ENCODE results near the gene EIPR1. TPM values are rescaled to one million over a fixed set of nuclear protein-coding genes. Genes with fewer than 3 reads are reported as not detected.

The EIPR1 gene
- total RNA-seq, 1 experiment from 2014 or later = 27.8 TPM

GRCh38 chr2:3388412-3388738 is 10.8 kb upstream of the EIPR1 start:
- H3K79me2 ChIP-seq (ENCODE audit: insufficient read depth, low read length) = no peaks in the 10 kb centered on the region; the same call in 1 of the 2 replicates
- H3K18ac ChIP-seq (ENCODE audit: insufficient read length, low read depth, low read length) = no peak overlapping the region
- no peak overlapping the region for H2AFZ ChIP-seq (ENCODE audit: low read length)
- H3K4ac ChIP-seq (ENCODE audit: low read depth, low read length) = no peak overlapping the region
- H3T11ph ChIP-seq (ENCODE audit: low read length) = no peak overlapping the region
- no peak overlapping the region for H3K4me3 Mint-ChIP-seq
- H4K91ac ChIP-seq (ENCODE audit: insufficient read length, low read depth, low read length) = no peak overlapping the region
- no peaks in the 10 kb centered on the region for H3K27me3 ChIP-seq (ENCODE audit: insufficient read depth, low read length)
- H2BK120ac ChIP-seq (ENCODE audit: low read depth, low read length, poor library complexity, severe bottlenecking) = no peak overlapping the region
- no peak overlapping the region for H2BK12ac ChIP-seq (ENCODE audit: insufficient read length, low read depth, low read length)
- H3K79me1 ChIP-seq (ENCODE audit: insufficient read depth, low read depth, low read length, poor library complexity, severe bottlenecking) = peaks cover 2% of the 10 kb centered on the region
- no peaks in the 10 kb centered on the region for H3K23me2 ChIP-seq (ENCODE audit: insufficient read length, low read depth, low read length, poor library complexity, severe bottlenecking)
- no peak overlapping the region for H2AK5ac ChIP-seq (ENCODE audit: insufficient read length, low read length)
- DNase-seq = no peak
- H3K9me3 ChIP-seq (ENCODE audit: control insufficient read depth, low read depth, low read length) = no peaks in the 10 kb centered on the region
- no peak overlapping the region for H2BK20ac ChIP-seq (ENCODE audit: low read depth, low read length, poor library complexity, severe bottlenecking)
- no peak overlapping the region for H4K5ac ChIP-seq (ENCODE audit: insufficient read length, low read depth, low read length)
- no peak overlapping the region for H3K23ac ChIP-seq (ENCODE audit: insufficient read length, low read depth, low read length)
- TF ChIP-seq CTCF (conservative IDR thresholded peaks at IDR 0.05) = no peak
- H3K4me1 Mint-ChIP-seq = no peaks in the 10 kb centered on the region
- no peak overlapping the region for H2BK5ac ChIP-seq (ENCODE audit: insufficient read length, low read length)
- no peaks in the 10 kb centered on the region for H3K27me3 Mint-ChIP-seq (ENCODE audit: low read depth)
- no peaks in the 10 kb centered on the region for H3K9me3 Mint-ChIP-seq
- H3K27ac ChIP-seq (ENCODE audit: insufficient read length, low read depth, low read length) = no peak overlapping the region
- no peak overlapping the region for H3K4me2 ChIP-seq (ENCODE audit: insufficient read depth, insufficient read length, low read length)
- no peak overlapping the region for H2BK15ac ChIP-seq (ENCODE audit: low read depth, low read length)
- H4K20me1 ChIP-seq (ENCODE audit: control insufficient read depth, insufficient read depth, insufficient read length) = no peaks in the 10 kb centered on the region
- H3K36me3 Mint-ChIP-seq (ENCODE audit: insufficient read depth in 1 of 3, low read depth in 3 of 3) = peaks cover 23 to 41% (median 40%) of the 10 kb centered on the region in 3 experiments
- H3K4me1 ChIP-seq (ENCODE audit: insufficient read depth, low read length) = no peaks in the 10 kb centered on the region
- no peak overlapping the region for H3K14ac ChIP-seq (ENCODE audit: insufficient read depth, low read length)
- H4K8ac ChIP-seq (replicated peaks; ENCODE audit: insufficient read length, low read depth, low read length) = no peak overlapping the region
- no peak overlapping the region for H3K56ac ChIP-seq (ENCODE audit: insufficient read length, low read depth, low read length)
- H3K9ac ChIP-seq (ENCODE audit: extremely low read depth, insufficient read length, low read length) = no peak overlapping the region
- WGBS (ENCODE audit: extremely low coverage, insufficient read length, low lambda C conversion rate) = no CpG with 5 or more reads among the region's 31 CpGs
- H3K27ac Mint-ChIP-seq = no peak overlapping the region
